HepG2 (cell line): ENCODE results near the gene XXYLT1. TPM values are rescaled to one million over a fixed set of nuclear protein-coding genes. Genes with fewer than 3 reads are reported as not detected.
A peak's percentile ranks its signal among the peaks of the same experiment; 100 is the strongest.

Experiments
- ARNTL ChIP-seq: sonication (generic); formaldehyde crosslinking; IDR thresholded peaks from 2 replicates; pipeline ENCODE4 v1.4.0; 2020; ENCODE audit warnings: mild to moderate bottlenecking, missing genetic modification reagents
- EHMT2 ChIP-seq: fragments of 200-600 bp; sonication (generic); IDR thresholded peaks from 2 replicates; pipeline ENCODE4 v1.7.0; 2017; ENCODE audit warnings: antibody characterized with exemption, low read depth, low read length, borderline replicate concordance
- ESRRA ChIP-seq: sonication (generic); formaldehyde crosslinking; IDR thresholded peaks from 2 replicates; pipeline ENCODE4 v1.5.1; 2020; ENCODE audit warnings: mild to moderate bottlenecking, low read depth, missing genetic modification reagents
- FIP1L1 ChIP-seq: fragments of 200-400 bp; formaldehyde crosslinking; IDR thresholded peaks from 2 replicates; pipeline ENCODE4 v1.6.1; 2018; ENCODE audit warnings: low read depth, mild to moderate bottlenecking, low read length, moderate library complexity, borderline replicate concordance; ENCODE audit not compliant: insufficient read depth
- FOXM1 ChIP-seq: sonication (generic); formaldehyde crosslinking; IDR thresholded peaks from 2 replicates; pipeline ENCODE4 v1.5.0; 2020; ENCODE audit warnings: missing genetic modification reagents
- GMEB2 ChIP-seq: IDR thresholded peaks from 2 replicates; pipeline ENCODE4 v1.6.1; 2016; ENCODE audit warnings: missing biosample characterization, missing genetic modification reagents, low read depth
- HOXA3 ChIP-seq: sonication (generic); formaldehyde crosslinking; IDR thresholded peaks from 2 replicates; pipeline ENCODE4 v1.5.0; 2020; ENCODE audit warnings: missing genetic modification reagents
- KDM4B ChIP-seq: sonication (generic); formaldehyde crosslinking; IDR thresholded peaks from 2 replicates; pipeline ENCODE4 v1.4.0; 2020; ENCODE audit warnings: missing genetic modification reagents
- KMT2B ChIP-seq: IDR thresholded peaks from 2 replicates; pipeline ENCODE4 v1.6.1; 2016; ENCODE audit warnings: missing genetic modification reagents, missing compliant biosample characterization
- MED1 ChIP-seq: sonication (generic); formaldehyde crosslinking; IDR thresholded peaks from 2 replicates; pipeline ENCODE4 v1.4.0; 2020; ENCODE audit warnings: missing genetic modification reagents
- MEIS2 ChIP-seq: sonication (generic); formaldehyde crosslinking; IDR thresholded peaks from 2 replicates; pipeline ENCODE4 v1.9.0; 2021; ENCODE audit warnings: mild to moderate bottlenecking, missing genetic modification reagents
- NR2C2 ChIP-seq: sonication (generic); formaldehyde crosslinking; IDR thresholded peaks from 2 replicates; pipeline ENCODE4 v1.4.0; 2020; ENCODE audit warnings: missing genetic modification reagents, mild to moderate bottlenecking, moderate library complexity, borderline replicate concordance
- ONECUT2 ChIP-seq: sonication (generic); formaldehyde crosslinking; IDR thresholded peaks from 2 replicates; pipeline ENCODE4 v1.4.0; 2020; ENCODE audit warnings: missing genetic modification reagents
- SRF ChIP-seq: IDR thresholded peaks from 2 replicates; pipeline ENCODE4 v1.6.1; 2011; ENCODE audit warnings: mild to moderate bottlenecking, low read depth, low read length, moderate library complexity
- TRIM24 ChIP-seq: sonication (generic); formaldehyde crosslinking; IDR thresholded peaks from 2 replicates; pipeline ENCODE4 v1.8.0; 2022; ENCODE audit warnings: mild to moderate bottlenecking, missing genetic modification reagents
- ZBTB2 ChIP-seq: sonication (generic); formaldehyde crosslinking; IDR thresholded peaks from 2 replicates; pipeline ENCODE4 v1.8.0; 2022; ENCODE audit warnings: low read depth, missing genetic modification reagents
- ZBTB38 ChIP-seq: sonication (generic); formaldehyde crosslinking; IDR thresholded peaks from 2 replicates; pipeline ENCODE4 v1.5.1; 2020; ENCODE audit warnings: mild to moderate bottlenecking, missing genetic modification reagents
- ZBTB8A ChIP-seq: sonication (generic); formaldehyde crosslinking; IDR thresholded peaks from 2 replicates; pipeline ENCODE4 v1.4.0; 2020; ENCODE audit warnings: mild to moderate bottlenecking, low read depth, missing genetic modification reagents, borderline replicate concordance
- ZNF180 ChIP-seq: sonication (generic); formaldehyde crosslinking; IDR thresholded peaks from 2 replicates; pipeline ENCODE4 v1.4.0; 2020; ENCODE audit warnings: low read depth, missing genetic modification reagents, borderline replicate concordance
- ZNF281 ChIP-seq: sonication (generic); formaldehyde crosslinking; IDR thresholded peaks from 2 replicates; pipeline ENCODE4 v1.4.0; 2020; ENCODE audit warnings: missing genetic modification reagents, borderline replicate concordance
- ZNF383 ChIP-seq: sonication (generic); formaldehyde crosslinking; IDR thresholded peaks from 2 replicates; pipeline ENCODE4 v1.4.0; 2020; ENCODE audit warnings: missing genetic modification reagents, mild to moderate bottlenecking, borderline replicate concordance
- ZNF557 ChIP-seq: sonication (generic); formaldehyde crosslinking; IDR thresholded peaks from 2 replicates; pipeline ENCODE4 v1.4.0; 2020; ENCODE audit warnings: missing genetic modification reagents
- ZNF589 ChIP-seq: sonication (generic); formaldehyde crosslinking; conservative IDR thresholded peaks from 2 replicates; pipeline ENCODE4 v1.8.0; 2022; ENCODE audit warnings: mild to moderate bottlenecking, moderate library complexity, missing genetic modification reagents
- ZNF792 ChIP-seq: IDR thresholded peaks from 2 replicates; pipeline ENCODE4 v1.6.1; 2016
- ZSCAN9 ChIP-seq: IDR thresholded peaks from 2 replicates; pipeline ENCODE4 v1.6.1; 2016; ENCODE audit warnings: borderline replicate concordance
- polyA plus RNA-seq, 8 experiments: library from polyadenylated mRNA; depleted of rRNA in 3 of 8; stranded (reverse) in 7 of 8; unstranded in 1 of 8; fragments of >200 nt; fragmentation: Illumina TruSeq in 4 of 8; extraction: Trizol in 4 of 8; gene quantifications; 2 replicates each; pipeline versions ENCODE4 v1.2.1 to v1.2.3, GENCODE V29; 2011 to 2016; ENCODE audit warnings: low read depth in 4 of 8, missing spikeins in 1 of 8, mixed read lengths in 1 of 8; ENCODE audit not compliant: insufficient read depth in 1 of 8
- total RNA-seq, 5 experiments: library from RNA; depleted of rRNA; stranded (reverse); fragments of >200 nt; fragmentation: Illumina TruSeq; extraction: Trizol; gene quantifications; 2 replicates each; pipeline ENCODE4 v1.2.3, GENCODE V29; 2016; ENCODE audit warnings: low read depth in 1 of 5

XXYLT1 gene
- total and polyA plus RNA-seq, 2 of the 13 experiments (the other 11 are each of a cell fraction or from before 2014, with no cell fraction given), result 17.7 to 19.0 TPM

- TF ChIP-seq EHMT2 (peak; percentile 78; the same call in 1 of the 2 replicates), FOXM1 (CRISPR knock-in tag) (no peak), ZBTB38 (peak; percentile 80), ZNF557 (CRISPR knock-in tag) (0 out of 2 replicates have a peak, but pooled peaks have one; percentile 48), TRIM24 (CRISPR knock-in tag) (peak; percentile 90), ARNTL (CRISPR knock-in tag) (peak; percentile 90), ZBTB2 (CRISPR knock-in tag) (no peak), ESRRA (CRISPR knock-in tag) (peak; percentile 74), ZNF383 (CRISPR knock-in tag) (no peak), ZSCAN9 (CRISPR knock-in tag) (peak; percentile 93), ONECUT2 (CRISPR knock-in tag) (peak; percentile 49; the same call in 1 of the 2 replicates), ZNF180 (CRISPR knock-in tag) (no peak), MEIS2 (CRISPR knock-in tag) (peak; percentile 100), NR2C2 (CRISPR knock-in tag) (peak; percentile 88), SRF (no peak), KMT2B (CRISPR knock-in tag) (0 out of 2 replicates have a peak, but pooled peaks have one; percentile 67), GMEB2 (CRISPR knock-in tag) (no peak), ZBTB8A (CRISPR knock-in tag) (no peak), HOXA3 (CRISPR knock-in tag) (peak; percentile 94), ZNF589 (CRISPR knock-in tag) (peak; percentile 63; the same call in 1 of the 2 replicates), KDM4B (peak; percentile 92), MED1 (CRISPR knock-in tag) (peak; percentile 100), ZNF792 (CRISPR knock-in tag) (peak; percentile 56; the same call in 1 of the 2 replicates), ZNF281 (CRISPR knock-in tag) (peak; percentile 77; the same call in 1 of the 2 replicates), FIP1L1 (no peak)
Measured at GRCh38 chr3:195164573-195165264, 106.2 kb downstream of the XXYLT1 start (continued).
